Keratinocyte (primary cell): ENCODE data around the gene SSH2. TPM values are rescaled to one million over a fixed set of nuclear protein-coding genes. Genes with fewer than 3 reads are reported as not detected.

ENCODE experiments used
- DNase-seq: peaks from one replicate; pipeline ENCODE4 v3.0.0-alpha.2; 2011; ENCODE audit warnings: low read depth, missing footprints, low spot score
- FAIRE-seq: peaks from 2 replicates; lab custom pipeline; 2011; peaks lifted over from hg19 to GRCh38; lab: Jason Lieb, UNC
- H2AFZ ChIP-seq: 2 replicates; pipeline ENCODE4 v1.6.0; 2012; ENCODE audit warnings: low read length, control low read depth, inconsistent platforms; ENCODE audit not compliant: control insufficient read depth
- H3K27ac ChIP-seq: 2 replicates; pipeline ENCODE4 v1.5.1; 2011; ENCODE audit warnings: low read length; ENCODE audit not compliant: control insufficient read depth, insufficient read depth
- H3K27me3 ChIP-seq: 3 replicates; pipeline ENCODE4 v1.6.0; 2011; ENCODE audit warnings: low read length; ENCODE audit not compliant: control insufficient read depth, insufficient read depth; ENCODE audit errors: extremely low read depth
- H3K36me3 ChIP-seq, 2 experiments: 2 replicates in 1 of 2; 3 replicates in 1 of 2; pipeline ENCODE4 v1.5.1; 2011; ENCODE audit warnings: low read length in 2 of 2, mild to moderate bottlenecking in 1 of 2; ENCODE audit not compliant: control insufficient read depth in 2 of 2, insufficient read depth in 2 of 2; ENCODE audit errors: extremely low read depth in 1 of 2
- H3K4me1 ChIP-seq: 3 replicates; pipeline ENCODE4 v1.5.1; 2011; ENCODE audit warnings: low read length; ENCODE audit not compliant: control insufficient read depth, insufficient read depth; ENCODE audit errors: extremely low read depth
- H3K4me2 ChIP-seq: 3 replicates; pipeline ENCODE4 v1.6.0; 2011; ENCODE audit warnings: low read depth, low read length; ENCODE audit not compliant: control insufficient read depth, insufficient read depth; ENCODE audit errors: extremely low read depth
- H3K4me3 ChIP-seq, 3 experiments: fragments of 200-600 bp in 1 of 3; sonication (generic) in 1 of 3; 2 replicates in 2 of 3; 3 replicates in 1 of 3; pipeline ENCODE4 v1.5.1; 2011 to 2016; ENCODE audit warnings: low read length in 3 of 3, mild to moderate bottlenecking in 3 of 3, control low read depth in 2 of 3, inconsistent platforms in 1 of 3, low read depth in 1 of 3, mixed read lengths in 1 of 3, mixed run types in 1 of 3, moderate library complexity in 1 of 3; ENCODE audit not compliant: control insufficient read depth in 2 of 3, insufficient read depth in 2 of 3; ENCODE audit errors: extremely low read depth in 1 of 3
- H3K79me2 ChIP-seq: 2 replicates; pipeline ENCODE4 v1.6.0; 2012; ENCODE audit warnings: low read length; ENCODE audit not compliant: control insufficient read depth, insufficient read depth
- H3K9ac ChIP-seq: 3 replicates; pipeline ENCODE4 v1.6.0; 2011; ENCODE audit warnings: low read length; ENCODE audit not compliant: control insufficient read depth, insufficient read depth; ENCODE audit errors: extremely low read depth
- H3K9me1 ChIP-seq: 3 replicates; pipeline ENCODE4 v1.6.0; 2011; ENCODE audit warnings: low read length; ENCODE audit not compliant: control insufficient read depth, insufficient read depth; ENCODE audit errors: extremely low read depth
- H3K9me3 ChIP-seq: 2 replicates; pipeline ENCODE4 v1.5.1; 2012; ENCODE audit warnings: low read depth, low read length; ENCODE audit not compliant: control insufficient read depth
- H4K20me1 ChIP-seq: 3 replicates; pipeline ENCODE4 v1.6.0; 2011; ENCODE audit warnings: low read length; ENCODE audit not compliant: control insufficient read depth, insufficient read depth; ENCODE audit errors: extremely low read depth
- CTCF ChIP-seq, 3 experiments: IDR thresholded peaks in 1 of 3; conservative IDR thresholded peaks in 1 of 3; optimal IDR thresholded peaks in 1 of 3; 2 replicates in 2 of 3; 3 replicates in 1 of 3; pipeline versions ENCODE3 to v1.5.1; 2011; ENCODE audit warnings: low read length in 3 of 3, mild to moderate bottlenecking in 3 of 3, moderate library complexity in 2 of 3, control low read depth in 1 of 3, inconsistent platforms in 1 of 3; ENCODE audit not compliant: insufficient read depth in 2 of 3; ENCODE audit errors: extremely low read depth in 1 of 3
- EZH2 ChIP-seq: IDR thresholded peaks from one replicate; pipeline ENCODE4 v1.6.1; 2012; ENCODE audit warnings: inconsistent platforms, mild to moderate bottlenecking, low read length, moderate library complexity
- dilution Hi-C: fragments of 300-500 bp; cut with MboI; formaldehyde crosslinking; loops from one replicate; pipeline ENCODE4 v1.7.0; 2020; ENCODE audit warnings: low sequenced_read_pairs; ENCODE audit not compliant: extremely low pct_ligation_motif_present
- polyA plus RNA-seq, 5 experiments: library from polyadenylated mRNA; depleted of rRNA in 3 of 5; stranded (reverse) in 3 of 5; stranded (forward) in 1 of 5; unstranded in 1 of 5; fragments of >200 nt; gene quantifications; 1 replicate in 1 of 5; 2 replicates in 3 of 5; 3 replicates in 1 of 5; pipeline versions ENCODE4 v1.2.1 to v1.2.3, GENCODE V29; 2011 to 2012; ENCODE audit warnings: missing spikeins in 2 of 5, low read depth in 1 of 5, low replicate concordance in 1 of 5

SSH2 gene
- polyA plus RNA-seq, 1 donor (not counting 4 experiments of a cell fraction or from before 2014, with no cell fraction given), result 13.9 TPM

GRCh38 chr17:29846298-29846697 lies 83.7 kb downstream of the SSH2 start:
- no peak overlapping the region for H2AFZ ChIP-seq
- no peaks in the 10 kb centered on the region for H3K27me3 ChIP-seq
- H3K9ac ChIP-seq, result no peak overlapping the region
- H3K36me3 ChIP-seq, result peaks cover 0 to 2% of the 10 kb centered on the region in 2 experiments
- H3K27ac ChIP-seq, result no peak overlapping the region
- no peaks in the 10 kb centered on the region for H3K9me3 ChIP-seq
- H3K4me2 ChIP-seq, result no peak overlapping the region
- TF ChIP-seq CTCF (optimal IDR thresholded peaks at IDR 0.05 in 1 of 3, IDR thresholded peaks at IDR 0.05 in 1 of 3, conservative IDR thresholded peaks at IDR 0.05 in 1 of 3; ENCODE audit: extremely low read depth in 1 of 3, insufficient read depth in 2 of 3, low read length in 3 of 3) (no peak), EZH2 (no peak)
- H4K20me1 ChIP-seq, result no peaks in the 10 kb centered on the region
- no peak for FAIRE-seq
- peaks cover 6% of the 10 kb centered on the region for H3K4me1 ChIP-seq
- H3K9me1 ChIP-seq, result no peaks in the 10 kb centered on the region
- no peak overlapping the region for H3K4me3 ChIP-seq
- no peak for DNase-seq
- dilution Hi-C loops, result no loop called here
- peaks cover 19% of the 10 kb centered on the region for H3K79me2 ChIP-seq

GRCh38 chr17:29844339-29845048 lies 85.5 kb downstream of the SSH2 start:
- H3K4me1 ChIP-seq, result peaks cover 4% of the 10 kb centered on the region
- peaks cover 0 to 2% of the 10 kb centered on the region in 2 experiments for H3K36me3 ChIP-seq
- H3K4me2 ChIP-seq, result no peak overlapping the region
- no peak overlapping the region for H2AFZ ChIP-seq
- peaks cover 19% of the 10 kb centered on the region for H3K79me2 ChIP-seq
- no peaks in the 10 kb centered on the region for H4K20me1 ChIP-seq
- no peaks in the 10 kb centered on the region for H3K9me1 ChIP-seq
- no peaks in the 10 kb centered on the region for H3K9me3 ChIP-seq
- no peak for TF ChIP-seq EZH2
- TF ChIP-seq CTCF (optimal IDR thresholded peaks at IDR 0.05 in 1 of 3, IDR thresholded peaks at IDR 0.05 in 1 of 3, conservative IDR thresholded peaks at IDR 0.05 in 1 of 3; ENCODE audit: extremely low read depth in 1 of 3, insufficient read depth in 2 of 3, low read length in 3 of 3), result no peak
- H3K4me3 ChIP-seq, result no peak overlapping the region
- no peak for DNase-seq
- H3K27ac ChIP-seq, result no peak overlapping the region
- no peak for FAIRE-seq
- no peak overlapping the region for H3K9ac ChIP-seq
- dilution Hi-C loops, result no loop called here
- no peaks in the 10 kb centered on the region for H3K27me3 ChIP-seq
